DND-41 (cell line): Measurements from ENCODE around the gene ABCA7.

Source experiments
- ATAC-seq: fragments of 200-7000 bp; cut with Tn5 transposase; 3 replicates; pipeline ENCODE4 v1.9.1; 2021; ENCODE audit warnings: low read depth; ENCODE audit not compliant: insufficient read depth
- DNase-seq: peaks from one replicate; pipeline ENCODE4 v3.0.0-alpha.2; 2020
- H2AFZ ChIP-seq: 2 replicates; pipeline ENCODE4 v1.6.0; 2012; ENCODE audit warnings: low read depth, low read length
- H3K27ac ChIP-seq: 2 replicates; pipeline ENCODE4 v1.5.1; 2012; ENCODE audit warnings: low read length, inconsistent platforms
- H3K27me3 ChIP-seq: fragments of 200-600 bp; sonication (generic); 2 replicates; pipeline ENCODE4 v1.6.0; 2012; ENCODE audit warnings: low read length, mild to moderate bottlenecking, inconsistent platforms; ENCODE audit not compliant: insufficient read depth, poor library complexity
- H3K36me3 ChIP-seq: 2 replicates; pipeline ENCODE4 v1.5.1; 2012; ENCODE audit warnings: low read length, inconsistent platforms; ENCODE audit not compliant: insufficient read depth
- H3K4me1 ChIP-seq: 2 replicates; pipeline ENCODE4 v1.5.1; 2012; ENCODE audit warnings: mild to moderate bottlenecking, low read length; ENCODE audit not compliant: insufficient read depth
- H3K4me2 ChIP-seq: 2 replicates; pipeline ENCODE4 v1.6.0; 2012; ENCODE audit warnings: mild to moderate bottlenecking, moderate library complexity, low read length, inconsistent platforms; ENCODE audit not compliant: insufficient read depth
- H3K4me3 ChIP-seq, 2 experiments: fragments of 200-600 bp in 1 of 2; shearing (Covaris generic) in 1 of 2; 2 replicates each; pipeline ENCODE4 v1.5.1; 2012 to 2016; ENCODE audit warnings: inconsistent platforms in 2 of 2, low read length in 2 of 2, mild to moderate bottlenecking in 2 of 2, low read depth in 1 of 2, moderate library complexity in 1 of 2
- H3K79me2 ChIP-seq: 2 replicates; pipeline ENCODE4 v1.6.0; 2012; ENCODE audit warnings: low read length, inconsistent platforms; ENCODE audit not compliant: insufficient read depth
- H3K9ac ChIP-seq: 2 replicates; pipeline ENCODE4 v1.6.0; 2012; ENCODE audit warnings: low read depth, mild to moderate bottlenecking, inconsistent platforms, low read length, moderate library complexity
- H3K9me3 ChIP-seq: 2 replicates; pipeline ENCODE4 v1.5.1; 2012; ENCODE audit warnings: low read length, moderate library complexity, mild to moderate bottlenecking, inconsistent platforms; ENCODE audit not compliant: insufficient read depth, severe bottlenecking
- H4K20me1 ChIP-seq: 2 replicates; pipeline ENCODE4 v1.6.0; 2012; ENCODE audit warnings: low read length; ENCODE audit not compliant: insufficient read depth
- EZH2 ChIP-seq: IDR thresholded peaks from 3 replicates; pipeline ENCODE4 v1.6.1; 2012; ENCODE audit warnings: borderline replicate concordance, low read depth, mild to moderate bottlenecking, moderate library complexity, low read length, inconsistent platforms; ENCODE audit not compliant: severe bottlenecking
- TF ChIP-seq, protein P1 (sequence below): IDR thresholded peaks from 2 replicates; pipeline ENCODE4 v1.5.1; 2012; ENCODE audit warnings: borderline replicate concordance, low read length, moderate library complexity, mild to moderate bottlenecking; ENCODE audit not compliant: poor library complexity, severe bottlenecking; ENCODE audit errors: extremely low read depth

ABCA7 gene

DNA sequence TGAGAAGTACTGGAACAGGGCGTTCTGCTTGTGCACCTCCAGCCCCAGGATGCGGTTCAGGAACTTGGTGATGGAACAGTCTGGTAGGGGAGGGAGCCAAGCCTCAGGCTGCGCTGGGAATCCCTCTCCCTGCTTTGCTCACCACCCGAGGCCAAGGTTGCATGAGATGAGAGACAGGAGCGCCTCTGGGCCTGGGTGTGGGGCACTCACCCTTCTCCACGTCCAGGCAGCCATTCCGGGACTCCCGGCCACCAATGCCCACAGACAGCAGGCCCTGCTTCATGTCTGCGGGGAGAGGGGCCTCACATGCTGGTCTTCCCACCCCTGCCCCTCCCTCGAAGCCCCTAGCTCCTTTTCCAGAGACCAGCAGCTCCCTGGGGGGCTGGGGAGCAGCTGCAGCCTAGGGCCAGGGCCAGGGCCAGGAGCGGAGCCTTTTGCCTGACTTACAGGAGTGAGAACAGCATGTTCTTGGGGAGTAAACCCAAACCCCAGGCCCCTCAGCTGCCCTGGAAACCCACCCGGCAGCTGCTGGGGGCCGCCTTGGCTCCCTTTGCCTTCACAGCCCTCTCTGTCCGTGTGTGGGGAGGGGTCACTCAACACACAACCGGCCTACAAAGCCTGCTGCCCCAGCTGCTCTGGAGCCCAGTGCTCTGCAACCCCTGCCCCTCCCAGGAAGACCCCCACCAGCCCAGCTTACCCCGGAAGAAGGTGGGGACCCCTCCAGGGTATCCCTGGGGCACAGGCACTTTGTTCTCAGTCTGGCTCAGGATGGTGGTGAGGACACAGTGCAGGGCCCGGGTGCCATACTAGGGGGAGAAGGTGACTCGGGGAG, 71.1 kb downstream of the ABCA7 start:
- H3K4me3 ChIP-seq: no peak overlapping the region
- no peak for TF ChIP-seq EZH2
- TF ChIP-seq, protein P1, sequence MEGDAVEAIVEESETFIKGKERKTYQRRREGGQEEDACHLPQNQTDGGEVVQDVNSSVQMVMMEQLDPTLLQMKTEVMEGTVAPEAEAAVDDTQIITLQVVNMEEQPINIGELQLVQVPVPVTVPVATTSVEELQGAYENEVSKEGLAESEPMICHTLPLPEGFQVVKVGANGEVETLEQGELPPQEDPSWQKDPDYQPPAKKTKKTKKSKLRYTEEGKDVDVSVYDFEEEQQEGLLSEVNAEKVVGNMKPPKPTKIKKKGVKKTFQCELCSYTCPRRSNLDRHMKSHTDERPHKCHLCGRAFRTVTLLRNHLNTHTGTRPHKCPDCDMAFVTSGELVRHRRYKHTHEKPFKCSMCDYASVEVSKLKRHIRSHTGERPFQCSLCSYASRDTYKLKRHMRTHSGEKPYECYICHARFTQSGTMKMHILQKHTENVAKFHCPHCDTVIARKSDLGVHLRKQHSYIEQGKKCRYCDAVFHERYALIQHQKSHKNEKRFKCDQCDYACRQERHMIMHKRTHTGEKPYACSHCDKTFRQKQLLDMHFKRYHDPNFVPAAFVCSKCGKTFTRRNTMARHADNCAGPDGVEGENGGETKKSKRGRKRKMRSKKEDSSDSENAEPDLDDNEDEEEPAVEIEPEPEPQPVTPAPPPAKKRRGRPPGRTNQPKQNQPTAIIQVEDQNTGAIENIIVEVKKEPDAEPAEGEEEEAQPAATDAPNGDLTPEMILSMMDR: no peak
- no peak overlapping the region for H3K27ac ChIP-seq
- no peak overlapping the region for H2AFZ ChIP-seq
- H3K27me3 ChIP-seq: no peaks in the 10 kb centered on the region
- no peak overlapping the region for H3K4me2 ChIP-seq
- peaks cover 9% of the 10 kb centered on the region; the same call in 1 of the 2 replicates for H3K4me1 ChIP-seq
- H3K9ac ChIP-seq: no peak overlapping the region
- peaks cover 7% of the 10 kb centered on the region for H3K79me2 ChIP-seq
- H3K36me3 ChIP-seq: peaks cover 65% of the 10 kb centered on the region
- ATAC-seq: no peak
- H3K9me3 ChIP-seq: no peaks in the 10 kb centered on the region
- DNase-seq: no peak
- H4K20me1 ChIP-seq: peaks cover 18% of the 10 kb centered on the region

DNA sequence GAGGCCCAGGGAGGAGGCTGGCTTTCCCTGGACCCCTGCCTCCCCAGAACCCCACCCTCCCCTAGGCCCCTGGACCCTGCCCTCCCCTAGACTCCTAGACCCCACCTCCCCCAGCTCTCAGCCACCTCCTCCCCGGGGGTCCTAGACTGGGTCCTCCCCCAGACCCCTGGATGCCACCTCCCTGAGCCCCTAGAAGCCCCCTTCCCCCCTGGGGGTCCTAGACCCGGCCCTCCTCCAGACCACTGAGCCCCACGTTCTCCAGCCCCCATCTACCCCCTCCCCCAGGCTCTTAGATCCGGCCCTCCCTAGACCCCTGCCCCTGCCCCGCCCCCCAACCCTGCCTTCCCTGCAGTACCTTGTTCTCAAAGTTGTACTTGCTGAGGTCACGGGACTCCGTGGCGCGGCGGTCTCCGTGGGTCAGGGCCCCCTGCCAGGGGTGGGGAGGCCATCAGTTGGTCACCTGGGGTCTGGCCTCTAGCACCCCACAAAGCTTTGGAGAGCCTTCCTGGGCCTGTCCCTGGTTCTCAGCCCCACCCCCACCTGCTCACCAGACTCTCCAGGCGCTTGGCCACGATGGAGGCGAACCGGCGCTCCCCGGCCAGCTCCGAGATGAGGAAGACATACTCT, 71.8 kb downstream of the ABCA7 start:
- no peak overlapping the region for H3K4me3 ChIP-seq
- H3K4me1 ChIP-seq: 0 out of 2 replicates have a peak, but pooled peaks cover 2% of the 10 kb centered on the region
- peaks cover 62% of the 10 kb centered on the region for H3K36me3 ChIP-seq
- TF ChIP-seq, protein P1: no peak
- no peak for TF ChIP-seq EZH2
- H4K20me1 ChIP-seq: peaks cover 11% of the 10 kb centered on the region
- H3K27me3 ChIP-seq: no peaks in the 10 kb centered on the region
- no peak overlapping the region for H2AFZ ChIP-seq
- no peak for DNase-seq
- no peak for ATAC-seq
- no peak overlapping the region for H3K9ac ChIP-seq
- H3K9me3 ChIP-seq: no peaks in the 10 kb centered on the region
- no peak overlapping the region for H3K27ac ChIP-seq
- peaks cover 2% of the 10 kb centered on the region; the same call in 1 of the 2 replicates for H3K79me2 ChIP-seq
- H3K4me2 ChIP-seq: no peak overlapping the region

DNA sequence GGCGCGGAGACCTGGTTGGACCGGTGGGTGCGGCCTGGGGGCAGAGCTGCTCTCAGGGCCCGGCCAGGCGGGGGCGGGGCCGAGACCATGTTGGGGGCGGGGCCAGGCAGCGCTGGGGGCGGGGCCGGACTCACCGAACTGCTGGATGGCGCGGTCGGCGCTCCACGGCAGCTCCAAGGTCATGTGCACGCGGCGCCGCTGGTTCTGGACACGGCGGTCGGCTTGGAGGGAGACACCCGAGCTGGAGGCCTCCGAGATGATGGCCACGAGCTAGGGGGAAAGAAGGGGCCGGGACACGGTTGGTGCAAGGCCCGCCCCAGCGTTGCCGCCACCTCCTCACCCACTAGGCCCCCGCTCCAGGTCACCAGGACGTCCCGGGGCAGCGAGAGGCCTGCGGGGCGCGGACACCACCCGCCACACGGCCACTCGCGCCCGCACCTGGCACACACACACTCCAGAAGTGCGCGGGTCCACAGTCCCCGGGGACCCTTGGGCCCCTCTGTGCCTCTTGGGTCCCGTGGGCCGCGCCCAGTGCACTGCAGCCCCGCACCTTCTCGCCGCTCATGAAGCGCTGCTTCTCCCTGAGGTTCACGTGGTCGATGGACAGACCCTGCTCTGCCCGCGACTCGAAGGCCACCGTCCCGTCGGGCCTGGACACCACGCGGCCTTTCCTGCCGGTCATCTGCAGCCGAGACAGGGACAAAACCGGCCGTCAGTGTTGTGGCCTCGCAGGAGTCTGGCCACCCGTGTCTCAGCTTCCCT, 72.5 kb downstream of the ABCA7 start:
- TF ChIP-seq, protein P1: no peak
- TF ChIP-seq EZH2: no peak
- DNase-seq (no peak), ATAC-seq (no peak)
- Histone ChIP-seq H3K36me3 (peaks cover 62% of the 10 kb centered on the region), H3K79me2 (no peaks in the 10 kb centered on the region), H3K27ac (no peak overlapping the region), H3K9ac (no peak overlapping the region), H3K4me1 (no peaks in the 10 kb centered on the region), H3K4me2 (no peak overlapping the region), H3K4me3 (no peak overlapping the region), H3K27me3 (no peaks in the 10 kb centered on the region), H2AFZ (no peak overlapping the region), H4K20me1 (peaks cover 4% of the 10 kb centered on the region), H3K9me3 (no peaks in the 10 kb centered on the region)
